IMR-90 (cell line): Measurements from ENCODE around the gene ESYT1. TPM values are rescaled to one million over a fixed set of nuclear protein-coding genes. Genes with fewer than 3 reads are reported as not detected.

Source experiments
- ATAC-seq: fragments of 200-7000 bp; cut with Tn5 transposase; 2 replicates; pipeline ENCODE4 v1.9.1; 2020; ENCODE audit warnings: low read depth, mild to moderate bottlenecking, moderate library complexity
- BruUV-seq: library from RNA; stranded (reverse); fragments of 400-500 nt; replicated peaks from 2 replicates; lab custom pipeline; 2021; lab: Mats Ljungman, UMichigan
- CTCF ChIA-PET: fragments of 300-600 bp; formaldehyde crosslinking; extraction: SDS; loops from one replicate; lab custom pipeline; 2021; ENCODE audit warnings: antibody characterized with exemption; lab: Yijun Ruan, JAX
- POLR2A ChIA-PET: fragments of 300-600 bp; sonication (Branson Sonifier 250); formaldehyde crosslinking; loops from one replicate; lab custom pipeline; 2022; ENCODE audit warnings: antibody characterized with exemption; ENCODE audit not compliant: unreplicated experiment; lab: Charles Lee
- DNase-seq: peaks from one replicate; pipeline ENCODE4 v3.0.0; 2013
- H2AFZ ChIP-seq: replicated peaks from 2 replicates; pipeline ENCODE3; 2013; ENCODE audit warnings: low read length, mild to moderate bottlenecking; ENCODE audit not compliant: poor library complexity
- H2AK5ac ChIP-seq: 2 replicates; pipeline ENCODE4 v1.6.1; 2013; ENCODE audit warnings: low read depth, low read length, inconsistent platforms
- H2AK9ac ChIP-seq: replicated peaks from 2 replicates; pipeline ENCODE3; 2013; ENCODE audit warnings: mild to moderate bottlenecking, low read depth, low read length, moderate library complexity; ENCODE audit not compliant: poor library complexity
- H2BK120ac ChIP-seq: 2 replicates; pipeline ENCODE4 v1.6.1; 2013; ENCODE audit warnings: low read depth, low read length, inconsistent platforms
- H2BK15ac ChIP-seq: 3 replicates; pipeline ENCODE4 v1.6.1; 2013; ENCODE audit warnings: low read depth, low read length, inconsistent platforms
- H2BK20ac ChIP-seq: 2 replicates; pipeline ENCODE4 v1.6.1; 2013; ENCODE audit warnings: low read depth, mild to moderate bottlenecking, inconsistent platforms, low read length, moderate library complexity
- H2BK5ac ChIP-seq: 2 replicates; pipeline ENCODE4 v1.6.1; 2013; ENCODE audit warnings: mild to moderate bottlenecking, low read depth, low read length, inconsistent platforms; ENCODE audit not compliant: poor library complexity, severe bottlenecking
- H3K14ac ChIP-seq: replicated peaks from 2 replicates; pipeline ENCODE4 v1.6.1; 2013; ENCODE audit warnings: low read depth, low read length, inconsistent platforms
- H3K18ac ChIP-seq: 2 replicates; pipeline ENCODE4 v1.6.1; 2013; ENCODE audit warnings: low read depth, low read length, control low read depth
- H3K23ac ChIP-seq: 2 replicates; pipeline ENCODE4 v1.6.1; 2013; ENCODE audit warnings: low read depth, low read length, inconsistent platforms
- H3K27ac ChIP-seq: 2 replicates; pipeline ENCODE4 v1.5.1; 2013; ENCODE audit warnings: mild to moderate bottlenecking, control low read depth, low read length; ENCODE audit not compliant: insufficient read depth
- H3K27me3 ChIP-seq: 2 replicates; pipeline ENCODE4 v1.6.1; 2013; ENCODE audit warnings: low read length; ENCODE audit not compliant: control insufficient read depth, insufficient read depth
- H3K36me3 ChIP-seq: 2 replicates; pipeline ENCODE4 v1.6.1; 2013; ENCODE audit warnings: low read length, mixed read lengths; ENCODE audit not compliant: control insufficient read depth, insufficient read depth
- H3K4ac ChIP-seq: 2 replicates; pipeline ENCODE4 v1.6.1; 2013; ENCODE audit warnings: low read depth, low read length, inconsistent platforms
- H3K4me1 ChIP-seq: 2 replicates; pipeline ENCODE4 v1.6.1; 2013; ENCODE audit warnings: low read length, mixed read lengths; ENCODE audit not compliant: control insufficient read depth, insufficient read depth
- H3K4me2 ChIP-seq: 2 replicates; pipeline ENCODE4 v1.6.1; 2013; ENCODE audit warnings: low read depth, mild to moderate bottlenecking, control low read depth, low read length, moderate library complexity
- H3K4me3 ChIP-seq: 2 replicates; pipeline ENCODE4 v1.5.1; 2013; ENCODE audit warnings: low read depth, mild to moderate bottlenecking, control low read depth, low read length, moderate library complexity; ENCODE audit not compliant: insufficient read depth
- H3K56ac ChIP-seq: 2 replicates; pipeline ENCODE4 v1.6.1; 2013; ENCODE audit warnings: low read length, inconsistent platforms; ENCODE audit not compliant: insufficient read depth; ENCODE audit errors: extremely low read depth
- H3K79me1 ChIP-seq, 2 experiments: 2 replicates each; pipeline ENCODE4 v1.6.1; 2013; ENCODE audit warnings: low read length in 2 of 2, inconsistent platforms in 1 of 2, low read depth in 1 of 2
- H3K9ac ChIP-seq: 2 replicates; pipeline ENCODE4 v1.6.1; 2013; ENCODE audit warnings: low read depth, low read length, control low read depth
- H3K9me1 ChIP-seq: 2 replicates; pipeline ENCODE4 v1.6.1; 2013; ENCODE audit warnings: low read length, inconsistent platforms; ENCODE audit not compliant: insufficient read depth
- H3K9me3 ChIP-seq: 2 replicates; pipeline ENCODE4 v1.6.1; 2013; ENCODE audit warnings: low read length; ENCODE audit not compliant: control insufficient read depth, insufficient read depth
- H4K20me1 ChIP-seq: 2 replicates; pipeline ENCODE4 v1.6.1; 2013; ENCODE audit warnings: low read length, inconsistent platforms; ENCODE audit not compliant: insufficient read depth
- H4K5ac ChIP-seq: 2 replicates; pipeline ENCODE4 v1.6.1; 2013; ENCODE audit warnings: mild to moderate bottlenecking, low read depth, low read length, control low read depth
- H4K8ac ChIP-seq, 2 experiments: 2 replicates each; pipeline ENCODE4 v1.6.1; 2013; ENCODE audit warnings: low read depth in 2 of 2, low read length in 2 of 2, control low read depth in 1 of 2, inconsistent platforms in 1 of 2
- H4K91ac ChIP-seq: 2 replicates; pipeline ENCODE4 v1.6.1; 2013; ENCODE audit warnings: low read depth, low read length, inconsistent platforms; ENCODE audit not compliant: insufficient read depth
- BHLHE40 ChIP-seq: fragments of 150-350 bp; IDR thresholded peaks from 2 replicates; pipeline ENCODE4 v1.6.1; 2016; ENCODE audit warnings: mild to moderate bottlenecking, low read depth, low read length
- MAZ ChIP-seq: IDR thresholded peaks from 2 replicates; pipeline ENCODE4 v1.6.1; 2012; ENCODE audit warnings: low read depth, mild to moderate bottlenecking, low read length, improper control_type of control experiment, moderate library complexity, borderline replicate concordance
- WGBS, 2 experiments: methylation state at CpG; one replicate each; pipeline versions ENCODE4 v1.1.5 to v1.1.7; 2013; ENCODE audit warnings: missing lambda C conversion rate in 2 of 2; ENCODE audit not compliant: insufficient read length in 1 of 2; ENCODE audit errors: extremely low coverage in 2 of 2; 5-methylcytosine and 5-hydroxymethylcytosine counted together
- dilution Hi-C: fragments of 300-500 bp; cut with HindIII; formaldehyde crosslinking; loops from one replicate; pipeline ENCODE4 v1.14.3; 2018; ENCODE audit warnings: low sequenced_read_pairs; ENCODE audit not compliant: unreplicated experiment
- in situ Hi-C: fragments of 300-500 bp; cut with MboI; formaldehyde crosslinking; loops from 3 replicates; pipeline ENCODE4 v1.14.3; 2019; ENCODE audit warnings: low sequenced_read_pairs, inconsistent platforms, mixed read lengths
- intact Hi-C: fragments of 100-400 bp; cut with micrococcal nuclease; formaldehyde crosslinking; loops from 2 replicates; pipeline ENCODE4 v1.10.0; 2022
- polyA plus RNA-seq, 3 experiments: library from polyadenylated mRNA; depleted of rRNA; stranded (reverse); fragments of >200 nt; gene quantifications; 2 replicates each; pipeline ENCODE4 v1.2.3, GENCODE V29; 2012; ENCODE audit warnings: low replicate concordance in 1 of 3
- total RNA-seq: library from RNA; depleted of rRNA; stranded (reverse); fragments of >200 nt; gene quantifications from 2 replicates; pipeline ENCODE4 v1.2.3, GENCODE V29; 2012
- TF ChIP-seq, protein P1 (sequence below): fragments of 150-350 bp; IDR thresholded peaks from 2 replicates; pipeline ENCODE4 v1.6.1; 2017; ENCODE audit warnings: mild to moderate bottlenecking, antibody characterized with exemption, low read length, low read depth

ESYT1 gene
- total and polyA plus RNA-seq, 2 of the 4 experiments (the other 2 are of a cell fraction): 150 to 153 TPM

DNA sequence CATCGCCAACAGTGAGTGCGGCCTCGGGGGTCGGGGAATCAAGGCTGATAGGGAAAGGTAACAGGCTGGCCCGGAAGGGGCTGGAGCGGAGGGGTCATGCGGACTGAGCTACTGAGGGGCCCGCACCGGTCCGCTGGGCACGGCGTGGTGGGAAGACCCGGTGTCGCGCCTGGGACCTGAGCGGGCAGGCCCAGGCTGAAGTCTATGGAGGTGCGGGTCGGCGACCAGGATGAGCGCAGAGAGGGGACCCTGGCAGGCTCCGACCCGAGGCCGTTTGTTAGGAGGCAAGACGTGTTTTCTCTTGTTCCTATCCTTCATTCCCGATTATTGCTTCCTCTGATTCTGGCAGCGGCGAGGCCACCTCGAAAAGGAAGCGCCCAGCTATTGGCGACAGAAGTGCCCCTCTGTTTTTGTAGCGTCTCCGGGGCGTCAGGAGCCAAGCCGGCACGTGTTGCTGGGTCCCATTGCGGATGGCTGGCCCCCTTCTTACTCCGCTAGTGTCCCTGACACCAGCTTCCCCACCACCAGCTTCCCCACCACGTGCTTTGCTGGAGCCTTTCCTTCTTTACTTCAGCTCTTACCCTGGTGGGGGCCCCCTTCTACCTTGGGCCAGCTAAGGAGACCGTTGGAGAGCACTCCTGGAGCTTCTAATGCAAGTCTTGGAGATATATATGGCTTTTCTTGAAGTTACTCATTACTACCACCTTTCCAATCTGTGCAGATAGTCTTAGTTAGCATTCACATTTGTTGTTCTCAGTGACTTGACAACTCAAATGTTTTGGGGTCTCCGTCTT lies 23.1 kb upstream of the ESYT1 start (continued):
- TF ChIP-seq, protein P1, sequence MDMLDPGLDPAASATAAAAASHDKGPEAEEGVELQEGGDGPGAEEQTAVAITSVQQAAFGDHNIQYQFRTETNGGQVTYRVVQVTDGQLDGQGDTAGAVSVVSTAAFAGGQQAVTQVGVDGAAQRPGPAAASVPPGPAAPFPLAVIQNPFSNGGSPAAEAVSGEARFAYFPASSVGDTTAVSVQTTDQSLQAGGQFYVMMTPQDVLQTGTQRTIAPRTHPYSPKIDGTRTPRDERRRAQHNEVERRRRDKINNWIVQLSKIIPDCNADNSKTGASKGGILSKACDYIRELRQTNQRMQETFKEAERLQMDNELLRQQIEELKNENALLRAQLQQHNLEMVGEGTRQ: peak; percentile 19; the same call in 1 of the 2 replicates
- TF ChIP-seq BHLHE40: 0 out of 2 replicates have a peak, but pooled peaks have one; percentile 11

DNA sequence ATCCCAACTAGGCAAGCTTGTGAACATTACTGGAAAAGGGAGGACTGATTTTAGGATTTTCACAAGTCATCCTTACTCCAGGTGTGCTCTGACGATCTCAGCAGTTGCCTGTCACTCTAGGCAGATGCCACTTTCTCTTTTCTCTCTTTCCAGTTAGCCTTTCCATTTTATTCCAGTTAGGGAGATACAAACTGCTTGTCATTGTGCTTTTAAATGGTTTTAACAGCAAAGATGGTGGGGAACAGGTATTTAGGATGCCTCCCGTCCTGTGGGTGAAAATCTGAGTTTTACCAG lies 22.5 kb upstream of the ESYT1 start:
- DNase-seq: no peak
- in situ Hi-C loops (no loop called here), intact Hi-C loops (loop anchor here (1.0 to 10.0 kb wide), 3 partner anchors 111 to 367 kb away; partner anchors contain the start of genes ORMDL2, SARNP and SUOX), dilution Hi-C loops (no loop called here)
- POLR2A ChIA-PET: no interaction called here
- no peak overlapping the region for H2AFZ ChIP-seq
- peak overlapping the region; percentile 31; the same call in 1 of the 2 replicates for H3K4ac ChIP-seq
- H3K79me1 ChIP-seq: peaks cover 17 to 28% of the 10 kb centered on the region in 2 experiments; a peak in 3 of 4 replicates
- no peak overlapping the region for H4K91ac ChIP-seq
- TF ChIP-seq BHLHE40 (no peak), MAZ (no peak)
- H3K56ac ChIP-seq: peak overlapping the region; percentile 50
- no peak overlapping the region for H4K5ac ChIP-seq
- H3K4me2 ChIP-seq: peak overlapping the region; percentile 90
- no TSS peak for BruUV-seq
- H3K9ac ChIP-seq: peak overlapping the region; percentile 97
- H3K36me3 ChIP-seq: peaks cover 25% of the 10 kb centered on the region
- H3K27ac ChIP-seq: no peak overlapping the region
- peak overlapping the region; percentile 91 for H3K23ac ChIP-seq
- H2AK9ac ChIP-seq: no peak overlapping the region
- peak overlapping the region; percentile 88 for H3K4me3 ChIP-seq
- H2AK5ac ChIP-seq: peak overlapping the region; percentile 52; the same call in 1 of the 2 replicates
- peak overlapping the region; percentile 65; the same call in 1 of the 2 replicates for H3K14ac ChIP-seq
- H3K9me3 ChIP-seq: no peaks in the 10 kb centered on the region
- peaks cover 5% of the 10 kb centered on the region; the same call in 1 of the 2 replicates for H3K4me1 ChIP-seq
- H3K18ac ChIP-seq: no peak overlapping the region
- no peaks in the 10 kb centered on the region for H3K27me3 ChIP-seq
- H2BK15ac ChIP-seq: no peak overlapping the region
- peaks cover 12% of the 10 kb centered on the region for H4K20me1 ChIP-seq
- H2BK20ac ChIP-seq: no peak overlapping the region
- no peak overlapping the region for H2BK120ac ChIP-seq
- 0 out of 4 replicates have a peak overlapping the region, but pooled peaks of 1 of the 2 experiments have one; percentile 85 for H4K8ac ChIP-seq
- no CpG with 5 or more reads among the region's 2 CpGs for WGBS, 2 experiments
- ATAC-seq: no peak
- H3K9me1 ChIP-seq: 0 out of 2 replicates have a peak, but pooled peaks cover 2% of the 10 kb centered on the region
- H2BK5ac ChIP-seq: no peak overlapping the region
- CTCF ChIA-PET: no interaction called here
